GM12878 (cell line): ENCODE measurements around the gene C16orf86. TPM values are rescaled to one million over a fixed set of nuclear protein-coding genes. Genes with fewer than 3 reads are reported as not detected.

Experiments used
- ATAC-seq: fragments of 200-7000 bp; cut with Tn5 transposase; 3 replicates; pipeline ENCODE4 v1.9.1; 2020; ENCODE audit warnings: mild to moderate bottlenecking, moderate library complexity
- BruUV-seq: library from RNA; stranded (reverse); fragments of 400-500 nt; replicated peaks from 2 replicates; lab custom pipeline; 2021; lab: Mats Ljungman, UMichigan
- CTCF ChIA-PET: fragments of 300-600 bp; sonication (Branson Sonifier 250); formaldehyde crosslinking; extraction: SDS; loops from one replicate; lab custom pipeline; 2021; ENCODE audit warnings: inconsistent platforms; lab: Yijun Ruan, JAX
- POLR2A ChIA-PET: fragments of 350-600 bp; formaldehyde crosslinking; extraction: SDS; loops from one replicate; lab custom pipeline; 2021; ENCODE audit warnings: inconsistent platforms; lab: Charles Lee
- RAD21 ChIA-PET: fragments of 300-600 bp; sonication (Branson Sonifier 250); formaldehyde crosslinking; loops from one replicate; lab custom pipeline; 2023; ENCODE audit warnings: antibody characterized with exemption; ENCODE audit not compliant: unreplicated experiment; lab: Charles Lee
- SMC1A ChIA-PET: fragments of 300-600 bp; sonication (Branson Sonifier 250); formaldehyde crosslinking; loops from one replicate; lab custom pipeline; 2023; ENCODE audit not compliant: unreplicated experiment, uncharacterized antibody; lab: Charles Lee
- DNase-seq: peaks from one replicate; pipeline ENCODE4 v3.0.0-alpha.2; 2011; ENCODE audit warnings: low read depth, low spot score
- FAIRE-seq: peaks from 3 replicates; lab custom pipeline; 2011; peaks lifted over from hg19 to GRCh38; lab: Jason Lieb, UNC
- H2AFZ ChIP-seq: 2 replicates; pipeline ENCODE4 v1.6.0; 2011; ENCODE audit warnings: low read depth, low read length, control low read depth; ENCODE audit not compliant: control insufficient read depth
- H3K27ac ChIP-seq: 2 replicates; pipeline ENCODE4 v1.5.1; 2011; ENCODE audit warnings: control low read depth; ENCODE audit not compliant: control insufficient read depth, insufficient read depth
- H3K27me3 ChIP-seq, 2 experiments: replicated peaks in 1 of 2; 2 replicates each; pipeline versions ENCODE4 v1.6.0 to v1.6.1; 2011; ENCODE audit warnings: low read length in 1 of 2; ENCODE audit not compliant: control insufficient read depth in 2 of 2, insufficient read depth in 2 of 2
- H3K36me3 ChIP-seq, 2 experiments: 2 replicates each; pipeline ENCODE4 v1.5.1; 2011; ENCODE audit warnings: low read length in 1 of 2; ENCODE audit not compliant: control insufficient read depth in 2 of 2, insufficient read depth in 2 of 2
- H3K4me1 ChIP-seq: 2 replicates; pipeline ENCODE4 v1.6.1; 2011; ENCODE audit warnings: mild to moderate bottlenecking, low read length, moderate library complexity, mixed read lengths; ENCODE audit not compliant: control insufficient read depth, insufficient read depth
- H3K4me2 ChIP-seq: 2 replicates; pipeline ENCODE4 v1.6.0; 2011; ENCODE audit warnings: control low read depth; ENCODE audit not compliant: control insufficient read depth, insufficient read depth
- H3K4me3 ChIP-seq: fragments of 200-600 bp; sonication (generic); 2 replicates; pipeline ENCODE4 v1.5.1; 2016
- H3K79me2 ChIP-seq: 2 replicates; pipeline ENCODE4 v1.6.0; 2011; ENCODE audit warnings: low read length; ENCODE audit not compliant: control insufficient read depth, insufficient read depth
- H3K9ac ChIP-seq: 2 replicates; pipeline ENCODE4 v1.8.0; 2011; ENCODE audit warnings: low read length, control low read depth, mixed read lengths; ENCODE audit not compliant: control insufficient read depth, insufficient read depth
- H3K9me3 ChIP-seq: replicated peaks from 3 replicates; pipeline ENCODE4 v1.5.1; 2011; ENCODE audit warnings: mild to moderate bottlenecking, low read length; ENCODE audit not compliant: control insufficient read depth, insufficient read depth
- H4K20me1 ChIP-seq: 2 replicates; pipeline ENCODE4 v1.6.0; 2011; ENCODE audit not compliant: control insufficient read depth, insufficient read depth
- BCL11A ChIP-seq: IDR thresholded peaks from 2 replicates; pipeline ENCODE4 v1.6.1; 2011; ENCODE audit warnings: low read depth, low read length
- E4F1 ChIP-seq: fragments of 450-650 bp; IDR thresholded peaks from 2 replicates; pipeline ENCODE4 v1.6.1; 2018; ENCODE audit warnings: borderline replicate concordance, mild to moderate bottlenecking; ENCODE audit not compliant: partially characterized antibody
- ZZZ3 ChIP-seq: IDR thresholded peaks from 2 replicates; pipeline ENCODE4 v1.6.1; 2011; ENCODE audit warnings: low read depth; ENCODE audit not compliant: control insufficient read depth, insufficient read length
- WGBS: methylation state at CpG from one replicate; pipeline ENCODE4 v1.1.6; 2016; ENCODE audit warnings: low lambda C conversion rate; ENCODE audit not compliant: insufficient replicate concordance, insufficient coverage; ENCODE audit errors: missing lambda C conversion rate; 5-methylcytosine and 5-hydroxymethylcytosine counted together
- in situ Hi-C: fragments of 300-500 bp; cut with MboI; formaldehyde crosslinking; loops from 9 replicates; pipeline ENCODE4 v1.14.3; 2018; ENCODE audit warnings: mixed read lengths
- intact Hi-C: fragments of 100-400 bp; cut with micrococcal nuclease; formaldehyde crosslinking; loops from one replicate; pipeline ENCODE4 v1.14.2; 2022; ENCODE audit not compliant: unreplicated experiment
- polyA plus RNA-seq, 11 experiments: library from polyadenylated mRNA; depleted of rRNA in 4 of 11; unstranded in 6 of 11; stranded (reverse) in 5 of 11; fragments of >200 nt; fragmentation: Nextera tagmentation in 4 of 11; fragmentation: Illumina TruSeq in 1 of 11; extraction: Ambion mirVana in 4 of 11; extraction: Trizol in 1 of 11; gene quantifications; 1 replicate in 1 of 11; 2 replicates in 10 of 11; pipeline versions ENCODE4 v1.2.1 to v1.2.3, GENCODE V29; 2011 to 2016; ENCODE audit warnings: inconsistent platforms in 2 of 11, missing spikeins in 2 of 11, low read depth in 1 of 11
- total RNA-seq, 4 experiments: library from RNA; depleted of rRNA in 3 of 4; stranded (reverse); fragments of >200 nt in 3 of 4; fragmentation: Illumina TruSeq in 1 of 4; extraction: Trizol in 1 of 4; gene quantifications; 2 replicates each; pipeline versions ENCODE4 v1.2.1 to v1.2.3, GENCODE V29; 2013 to 2021
- TF ChIP-seq, protein P1 (sequence below): IDR thresholded peaks from 2 replicates; pipeline ENCODE4 v1.6.1; 2012; ENCODE audit warnings: improper control_type of control experiment, low read depth, low read length; ENCODE audit not compliant: insufficient replicate concordance

C16orf86 gene
- total and polyA plus RNA-seq, 10 of the 15 experiments (the other 5 are each of a cell fraction or from before 2014, with no cell fraction given) = 0.11 to 3.3 (median 1.6) TPM

- peaks cover 11% of the 10 kb centered on the region for H3K79me2 ChIP-seq
- no peak overlapping the region for H3K27ac ChIP-seq
- no peak overlapping the region for H3K4me2 ChIP-seq
- ATAC-seq (no peak), FAIRE-seq (no peak), DNase-seq (no peak)
- in situ Hi-C loops (no loop called here), intact Hi-C loops (no loop called here)
- 88% methylated on average over 8 of the region's 8 CpGs for whole genome bisulfite sequencing
- POLR2A ChIA-PET = no interaction called here
- TF ChIP-seq, protein P1, sequence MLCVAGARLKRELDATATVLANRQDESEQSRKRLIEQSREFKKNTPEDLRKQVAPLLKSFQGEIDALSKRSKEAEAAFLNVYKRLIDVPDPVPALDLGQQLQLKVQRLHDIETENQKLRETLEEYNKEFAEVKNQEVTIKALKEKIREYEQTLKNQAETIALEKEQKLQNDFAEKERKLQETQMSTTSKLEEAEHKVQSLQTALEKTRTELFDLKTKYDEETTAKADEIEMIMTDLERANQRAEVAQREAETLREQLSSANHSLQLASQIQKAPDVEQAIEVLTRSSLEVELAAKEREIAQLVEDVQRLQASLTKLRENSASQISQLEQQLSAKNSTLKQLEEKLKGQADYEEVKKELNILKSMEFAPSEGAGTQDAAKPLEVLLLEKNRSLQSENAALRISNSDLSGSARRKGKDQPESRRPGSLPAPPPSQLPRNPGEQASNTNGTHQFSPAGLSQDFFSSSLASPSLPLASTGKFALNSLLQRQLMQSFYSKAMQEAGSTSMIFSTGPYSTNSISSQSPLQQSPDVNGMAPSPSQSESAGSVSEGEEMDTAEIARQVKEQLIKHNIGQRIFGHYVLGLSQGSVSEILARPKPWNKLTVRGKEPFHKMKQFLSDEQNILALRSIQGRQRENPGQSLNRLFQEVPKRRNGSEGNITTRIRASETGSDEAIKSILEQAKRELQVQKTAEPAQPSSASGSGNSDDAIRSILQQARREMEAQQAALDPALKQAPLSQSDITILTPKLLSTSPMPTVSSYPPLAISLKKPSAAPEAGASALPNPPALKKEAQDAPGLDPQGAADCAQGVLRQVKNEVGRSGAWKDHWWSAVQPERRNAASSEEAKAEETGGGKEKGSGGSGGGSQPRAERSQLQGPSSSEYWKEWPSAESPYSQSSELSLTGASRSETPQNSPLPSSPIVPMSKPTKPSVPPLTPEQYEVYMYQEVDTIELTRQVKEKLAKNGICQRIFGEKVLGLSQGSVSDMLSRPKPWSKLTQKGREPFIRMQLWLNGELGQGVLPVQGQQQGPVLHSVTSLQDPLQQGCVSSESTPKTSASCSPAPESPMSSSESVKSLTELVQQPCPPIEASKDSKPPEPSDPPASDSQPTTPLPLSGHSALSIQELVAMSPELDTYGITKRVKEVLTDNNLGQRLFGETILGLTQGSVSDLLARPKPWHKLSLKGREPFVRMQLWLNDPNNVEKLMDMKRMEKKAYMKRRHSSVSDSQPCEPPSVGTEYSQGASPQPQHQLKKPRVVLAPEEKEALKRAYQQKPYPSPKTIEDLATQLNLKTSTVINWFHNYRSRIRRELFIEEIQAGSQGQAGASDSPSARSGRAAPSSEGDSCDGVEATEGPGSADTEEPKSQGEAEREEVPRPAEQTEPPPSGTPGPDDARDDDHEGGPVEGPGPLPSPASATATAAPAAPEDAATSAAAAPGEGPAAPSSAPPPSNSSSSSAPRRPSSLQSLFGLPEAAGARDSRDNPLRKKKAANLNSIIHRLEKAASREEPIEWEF = no peak
- no peak for TF ChIP-seq ZZZ3
- no peak for TF ChIP-seq BCL11A
- no peak for TF ChIP-seq E4F1
- peaks cover 7% of the 10 kb centered on the region; the same call in 1 of the 2 replicates for H3K4me1 ChIP-seq
- CTCF ChIA-PET = interaction anchor here (0.5 to 1.0 kb wide), 2 partner anchors 17 to 117 kb away, joined by 3 to 4 read pairs; no protein-coding TSS in a partner anchor
- H4K20me1 ChIP-seq = no peaks in the 10 kb centered on the region
- peaks cover 0 to 3% of the 10 kb centered on the region in 2 experiments; a peak in 3 of 4 replicates for H3K36me3 ChIP-seq
- no peaks in the 10 kb centered on the region for H3K27me3 ChIP-seq
- no TSS peak for BruUV-seq
- no peak overlapping the region for H3K4me3 ChIP-seq
- no peak overlapping the region for H3K9ac ChIP-seq
- no peak overlapping the region for H2AFZ ChIP-seq
- SMC1A ChIA-PET = no interaction called here
- RAD21 ChIA-PET = no interaction called here
- H3K9me3 ChIP-seq = no peaks in the 10 kb centered on the region
Measured at GRCh38 chr16:67650023-67650422, 16.6 kb upstream of the C16orf86 start.
